ENCODE data around the gene TRDMT1.

DNA sequence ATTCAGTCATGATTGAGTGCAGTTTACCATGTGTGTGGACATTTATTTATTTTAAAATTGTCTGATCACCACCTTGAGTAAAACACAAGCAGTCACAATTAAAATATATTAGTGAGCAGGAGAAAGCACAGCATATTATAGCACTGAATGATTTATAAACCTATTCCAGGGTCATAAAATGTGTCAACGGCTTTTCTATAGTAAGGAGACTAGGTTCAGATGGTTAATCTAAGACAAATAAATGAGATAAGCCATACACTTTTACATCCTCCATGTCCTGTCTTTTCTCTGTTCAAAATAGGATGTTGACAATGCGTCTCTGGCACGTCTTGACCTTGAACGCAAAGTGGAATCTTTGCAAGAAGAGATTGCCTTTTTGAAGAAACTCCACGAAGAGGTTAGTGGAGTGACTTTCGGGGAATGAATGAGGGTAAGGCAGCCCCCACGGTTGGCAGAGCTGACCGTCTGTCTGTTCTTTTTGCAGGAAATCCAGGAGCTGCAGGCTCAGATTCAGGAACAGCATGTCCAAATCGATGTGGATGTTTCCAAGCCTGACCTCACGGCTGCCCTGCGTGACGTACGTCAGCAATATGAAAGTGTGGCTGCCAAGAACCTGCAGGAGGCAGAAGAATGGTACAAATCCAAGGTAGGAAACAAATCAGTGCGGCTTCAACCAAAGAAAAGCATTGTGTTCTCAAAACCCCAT lies 32.0 kb upstream of the TRDMT1 start:
- TF ChIP-seq, protein P1, sequence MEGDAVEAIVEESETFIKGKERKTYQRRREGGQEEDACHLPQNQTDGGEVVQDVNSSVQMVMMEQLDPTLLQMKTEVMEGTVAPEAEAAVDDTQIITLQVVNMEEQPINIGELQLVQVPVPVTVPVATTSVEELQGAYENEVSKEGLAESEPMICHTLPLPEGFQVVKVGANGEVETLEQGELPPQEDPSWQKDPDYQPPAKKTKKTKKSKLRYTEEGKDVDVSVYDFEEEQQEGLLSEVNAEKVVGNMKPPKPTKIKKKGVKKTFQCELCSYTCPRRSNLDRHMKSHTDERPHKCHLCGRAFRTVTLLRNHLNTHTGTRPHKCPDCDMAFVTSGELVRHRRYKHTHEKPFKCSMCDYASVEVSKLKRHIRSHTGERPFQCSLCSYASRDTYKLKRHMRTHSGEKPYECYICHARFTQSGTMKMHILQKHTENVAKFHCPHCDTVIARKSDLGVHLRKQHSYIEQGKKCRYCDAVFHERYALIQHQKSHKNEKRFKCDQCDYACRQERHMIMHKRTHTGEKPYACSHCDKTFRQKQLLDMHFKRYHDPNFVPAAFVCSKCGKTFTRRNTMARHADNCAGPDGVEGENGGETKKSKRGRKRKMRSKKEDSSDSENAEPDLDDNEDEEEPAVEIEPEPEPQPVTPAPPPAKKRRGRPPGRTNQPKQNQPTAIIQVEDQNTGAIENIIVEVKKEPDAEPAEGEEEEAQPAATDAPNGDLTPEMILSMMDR (conservative IDR thresholded peaks at IDR 0.05; ENCODE audit: low read length) = no peak
- no peak for TF ChIP-seq EZH2phosphoT487 (IDR thresholded peaks at IDR 0.05; ENCODE audit: borderline replicate concordance, low read depth, low read length)
